IMR-90 (cell line): ENCODE data around the gene OGG1. TPM values are rescaled to one million over a fixed set of nuclear protein-coding genes. Genes with fewer than 3 reads are reported as not detected.

Source experiments
- ATAC-seq: fragments of 200-7000 bp; cut with Tn5 transposase; 2 replicates; pipeline ENCODE4 v1.9.1; 2020; ENCODE audit warnings: low read depth, mild to moderate bottlenecking, moderate library complexity
- BruUV-seq: library from RNA; stranded (reverse); fragments of 400-500 nt; replicated peaks from 2 replicates; lab custom pipeline; 2021; lab: Mats Ljungman, UMichigan
- CTCF ChIA-PET: fragments of 300-600 bp; formaldehyde crosslinking; extraction: SDS; loops from one replicate; lab custom pipeline; 2021; ENCODE audit warnings: antibody characterized with exemption; lab: Yijun Ruan, JAX
- POLR2A ChIA-PET: fragments of 300-600 bp; sonication (Branson Sonifier 250); formaldehyde crosslinking; loops from one replicate; lab custom pipeline; 2022; ENCODE audit warnings: antibody characterized with exemption; ENCODE audit not compliant: unreplicated experiment; lab: Charles Lee
- DNase-seq: peaks from one replicate; pipeline ENCODE4 v3.0.0; 2013
- H2AFZ ChIP-seq: replicated peaks from 2 replicates; pipeline ENCODE3; 2013; ENCODE audit warnings: low read length, mild to moderate bottlenecking; ENCODE audit not compliant: poor library complexity
- H2AK5ac ChIP-seq: 2 replicates; pipeline ENCODE4 v1.6.1; 2013; ENCODE audit warnings: low read depth, low read length, inconsistent platforms
- H2AK9ac ChIP-seq: replicated peaks from 2 replicates; pipeline ENCODE3; 2013; ENCODE audit warnings: mild to moderate bottlenecking, low read depth, low read length, moderate library complexity; ENCODE audit not compliant: poor library complexity
- H2BK120ac ChIP-seq: 2 replicates; pipeline ENCODE4 v1.6.1; 2013; ENCODE audit warnings: low read depth, low read length, inconsistent platforms
- H2BK15ac ChIP-seq: 3 replicates; pipeline ENCODE4 v1.6.1; 2013; ENCODE audit warnings: low read depth, low read length, inconsistent platforms
- H2BK20ac ChIP-seq: 2 replicates; pipeline ENCODE4 v1.6.1; 2013; ENCODE audit warnings: low read depth, mild to moderate bottlenecking, inconsistent platforms, low read length, moderate library complexity
- H2BK5ac ChIP-seq: 2 replicates; pipeline ENCODE4 v1.6.1; 2013; ENCODE audit warnings: mild to moderate bottlenecking, low read depth, low read length, inconsistent platforms; ENCODE audit not compliant: poor library complexity, severe bottlenecking
- H3K14ac ChIP-seq: replicated peaks from 2 replicates; pipeline ENCODE4 v1.6.1; 2013; ENCODE audit warnings: low read depth, low read length, inconsistent platforms
- H3K18ac ChIP-seq: 2 replicates; pipeline ENCODE4 v1.6.1; 2013; ENCODE audit warnings: low read depth, low read length, control low read depth
- H3K23ac ChIP-seq: 2 replicates; pipeline ENCODE4 v1.6.1; 2013; ENCODE audit warnings: low read depth, low read length, inconsistent platforms
- H3K27ac ChIP-seq: 2 replicates; pipeline ENCODE4 v1.5.1; 2013; ENCODE audit warnings: mild to moderate bottlenecking, control low read depth, low read length; ENCODE audit not compliant: insufficient read depth
- H3K27me3 ChIP-seq: 2 replicates; pipeline ENCODE4 v1.6.1; 2013; ENCODE audit warnings: low read length; ENCODE audit not compliant: control insufficient read depth, insufficient read depth
- H3K36me3 ChIP-seq: 2 replicates; pipeline ENCODE4 v1.6.1; 2013; ENCODE audit warnings: low read length, mixed read lengths; ENCODE audit not compliant: control insufficient read depth, insufficient read depth
- H3K4ac ChIP-seq: 2 replicates; pipeline ENCODE4 v1.6.1; 2013; ENCODE audit warnings: low read depth, low read length, inconsistent platforms
- H3K4me1 ChIP-seq: 2 replicates; pipeline ENCODE4 v1.6.1; 2013; ENCODE audit warnings: low read length, mixed read lengths; ENCODE audit not compliant: control insufficient read depth, insufficient read depth
- H3K4me2 ChIP-seq: 2 replicates; pipeline ENCODE4 v1.6.1; 2013; ENCODE audit warnings: low read depth, mild to moderate bottlenecking, control low read depth, low read length, moderate library complexity
- H3K4me3 ChIP-seq: 2 replicates; pipeline ENCODE4 v1.5.1; 2013; ENCODE audit warnings: low read depth, mild to moderate bottlenecking, control low read depth, low read length, moderate library complexity; ENCODE audit not compliant: insufficient read depth
- H3K56ac ChIP-seq: 2 replicates; pipeline ENCODE4 v1.6.1; 2013; ENCODE audit warnings: low read length, inconsistent platforms; ENCODE audit not compliant: insufficient read depth; ENCODE audit errors: extremely low read depth
- H3K79me1 ChIP-seq, 2 experiments: 2 replicates each; pipeline ENCODE4 v1.6.1; 2013; ENCODE audit warnings: low read length in 2 of 2, inconsistent platforms in 1 of 2, low read depth in 1 of 2
- H3K9ac ChIP-seq: 2 replicates; pipeline ENCODE4 v1.6.1; 2013; ENCODE audit warnings: low read depth, low read length, control low read depth
- H3K9me1 ChIP-seq: 2 replicates; pipeline ENCODE4 v1.6.1; 2013; ENCODE audit warnings: low read length, inconsistent platforms; ENCODE audit not compliant: insufficient read depth
- H3K9me3 ChIP-seq: 2 replicates; pipeline ENCODE4 v1.6.1; 2013; ENCODE audit warnings: low read length; ENCODE audit not compliant: control insufficient read depth, insufficient read depth
- H4K20me1 ChIP-seq: 2 replicates; pipeline ENCODE4 v1.6.1; 2013; ENCODE audit warnings: low read length, inconsistent platforms; ENCODE audit not compliant: insufficient read depth
- H4K5ac ChIP-seq: 2 replicates; pipeline ENCODE4 v1.6.1; 2013; ENCODE audit warnings: mild to moderate bottlenecking, low read depth, low read length, control low read depth
- H4K8ac ChIP-seq, 2 experiments: 2 replicates each; pipeline ENCODE4 v1.6.1; 2013; ENCODE audit warnings: low read depth in 2 of 2, low read length in 2 of 2, control low read depth in 1 of 2, inconsistent platforms in 1 of 2
- H4K91ac ChIP-seq: 2 replicates; pipeline ENCODE4 v1.6.1; 2013; ENCODE audit warnings: low read depth, low read length, inconsistent platforms; ENCODE audit not compliant: insufficient read depth
- BHLHE40 ChIP-seq: fragments of 150-350 bp; IDR thresholded peaks from 2 replicates; pipeline ENCODE4 v1.6.1; 2016; ENCODE audit warnings: mild to moderate bottlenecking, low read depth, low read length
- CHD1 ChIP-seq: IDR thresholded peaks from 2 replicates; pipeline ENCODE4 v1.6.1; 2012; ENCODE audit warnings: low read depth, low read length, improper control_type of control experiment
- FOS ChIP-seq: fragments of 150-350 bp; IDR thresholded peaks from 2 replicates; pipeline ENCODE4 v1.6.1; 2016; ENCODE audit warnings: low read depth, low read length
- MAFK ChIP-seq: IDR thresholded peaks from 2 replicates; pipeline ENCODE4 v1.6.1; 2012; ENCODE audit warnings: low read depth, low read length, improper control_type of control experiment
- MAZ ChIP-seq: IDR thresholded peaks from 2 replicates; pipeline ENCODE4 v1.6.1; 2012; ENCODE audit warnings: low read depth, mild to moderate bottlenecking, low read length, improper control_type of control experiment, moderate library complexity, borderline replicate concordance
- NFE2L2 ChIP-seq: fragments of 150-350 bp; IDR thresholded peaks from 2 replicates; pipeline ENCODE4 v1.6.1; 2016; ENCODE audit warnings: low read depth, mild to moderate bottlenecking, low read length
- POLR2A ChIP-seq: IDR thresholded peaks from 2 replicates; pipeline ENCODE4 v1.6.1; 2012; ENCODE audit warnings: mild to moderate bottlenecking, low read depth, low read length
- RAD21 ChIP-seq: IDR thresholded peaks from 2 replicates; pipeline ENCODE4 v1.6.1; 2012; ENCODE audit warnings: low read length, improper control_type of control experiment
- RCOR1 ChIP-seq: IDR thresholded peaks from 2 replicates; pipeline ENCODE4 v1.6.1; 2012; ENCODE audit warnings: mild to moderate bottlenecking, low read length, improper control_type of control experiment; ENCODE audit not compliant: insufficient replicate concordance
- RFX5 ChIP-seq: IDR thresholded peaks from 2 replicates; pipeline ENCODE4 v1.8.0; 2012; ENCODE audit warnings: low read depth, mild to moderate bottlenecking, low read length, moderate library complexity
- SMC3 ChIP-seq: fragments of 150-350 bp; IDR thresholded peaks from 2 replicates; pipeline ENCODE4 v1.6.1; 2016; ENCODE audit warnings: low read depth, mild to moderate bottlenecking, antibody characterized with exemption, low read length, moderate library complexity
- WGBS, 2 experiments: methylation state at CpG; one replicate each; pipeline versions ENCODE4 v1.1.5 to v1.1.7; 2013; ENCODE audit warnings: missing lambda C conversion rate in 2 of 2; ENCODE audit not compliant: insufficient read length in 1 of 2; ENCODE audit errors: extremely low coverage in 2 of 2; 5-methylcytosine and 5-hydroxymethylcytosine counted together
- dilution Hi-C: fragments of 300-500 bp; cut with HindIII; formaldehyde crosslinking; loops from one replicate; pipeline ENCODE4 v1.14.3; 2018; ENCODE audit warnings: low sequenced_read_pairs; ENCODE audit not compliant: unreplicated experiment
- in situ Hi-C: fragments of 300-500 bp; cut with MboI; formaldehyde crosslinking; loops from 3 replicates; pipeline ENCODE4 v1.14.3; 2019; ENCODE audit warnings: low sequenced_read_pairs, inconsistent platforms, mixed read lengths
- intact Hi-C: fragments of 100-400 bp; cut with micrococcal nuclease; formaldehyde crosslinking; loops from 2 replicates; pipeline ENCODE4 v1.10.0; 2022
- polyA plus RNA-seq, 3 experiments: library from polyadenylated mRNA; depleted of rRNA; stranded (reverse); fragments of >200 nt; gene quantifications; 2 replicates each; pipeline ENCODE4 v1.2.3, GENCODE V29; 2012; ENCODE audit warnings: low replicate concordance in 1 of 3
- total RNA-seq: library from RNA; depleted of rRNA; stranded (reverse); fragments of >200 nt; gene quantifications from 2 replicates; pipeline ENCODE4 v1.2.3, GENCODE V29; 2012
- TF ChIP-seq, protein P1 (sequence below): fragments of 150-350 bp; IDR thresholded peaks from 2 replicates; pipeline ENCODE4 v1.6.1; 2017; ENCODE audit warnings: mild to moderate bottlenecking, antibody characterized with exemption, low read length, low read depth
- TF ChIP-seq, protein P2 (sequence below): fragments of 150-350 bp; IDR thresholded peaks from 2 replicates; pipeline ENCODE4 v1.6.1; 2016; ENCODE audit warnings: low read depth, mild to moderate bottlenecking, low read length, moderate library complexity, borderline replicate concordance

The OGG1 gene
- total and polyA plus RNA-seq, 2 of the 4 experiments (the other 2 are of a cell fraction): 14.9 to 25.6 TPM

DNA sequence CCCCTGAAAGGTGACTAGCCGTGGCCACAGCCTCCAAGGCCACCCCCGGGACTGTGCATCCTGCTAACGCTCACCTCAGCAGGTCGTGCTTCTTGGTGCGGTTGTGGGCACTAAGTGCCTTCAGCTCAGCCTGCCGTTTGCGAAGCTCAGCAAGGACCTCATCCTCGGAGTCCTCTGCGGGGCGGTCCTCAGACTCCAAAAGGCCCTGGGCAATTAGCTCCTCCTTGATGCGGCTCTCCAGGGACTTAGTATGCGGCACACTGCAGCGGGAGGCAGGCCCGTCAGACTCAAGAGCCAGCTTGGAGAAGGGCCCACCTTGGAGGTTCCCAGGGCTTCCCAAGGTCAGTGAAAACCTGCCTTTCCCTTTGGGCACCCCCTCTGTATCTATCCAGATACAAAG, 34.2 kb downstream of the OGG1 start:
- BruUV-seq: no TSS peak
- H3K79me1 ChIP-seq: peaks cover 7% of the 10 kb centered on the region in 2 experiments; a peak in 3 of 4 replicates
- ATAC-seq (no peak), DNase-seq (no peak)
- no peak overlapping the region for H2BK120ac ChIP-seq
- no peak overlapping the region for H2BK15ac ChIP-seq
- WGBS, 2 experiments: 90% methylated on average over 9 of the region's 14 CpGs; no CpG with 5 or more reads in 1 of the 2 experiments
- no peak overlapping the region for H2AFZ ChIP-seq
- no peak overlapping the region for H2BK5ac ChIP-seq
- POLR2A ChIA-PET: no interaction called here
- intact Hi-C loops (no loop called here), in situ Hi-C loops (no loop called here), dilution Hi-C loops (no loop called here)
- no peaks in the 10 kb centered on the region for H4K20me1 ChIP-seq
- H3K4me1 ChIP-seq: no peaks in the 10 kb centered on the region
- H3K4me3 ChIP-seq: no peak overlapping the region
- TF ChIP-seq BHLHE40 (no peak), RCOR1 (no peak), MAZ (no peak), SMC3 (no peak), RFX5 (no peak), POLR2A (no peak), MAFK (no peak), NFE2L2 (no peak), FOS (no peak), RAD21 (no peak), CHD1 (no peak)
- TF ChIP-seq, protein P1, sequence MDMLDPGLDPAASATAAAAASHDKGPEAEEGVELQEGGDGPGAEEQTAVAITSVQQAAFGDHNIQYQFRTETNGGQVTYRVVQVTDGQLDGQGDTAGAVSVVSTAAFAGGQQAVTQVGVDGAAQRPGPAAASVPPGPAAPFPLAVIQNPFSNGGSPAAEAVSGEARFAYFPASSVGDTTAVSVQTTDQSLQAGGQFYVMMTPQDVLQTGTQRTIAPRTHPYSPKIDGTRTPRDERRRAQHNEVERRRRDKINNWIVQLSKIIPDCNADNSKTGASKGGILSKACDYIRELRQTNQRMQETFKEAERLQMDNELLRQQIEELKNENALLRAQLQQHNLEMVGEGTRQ: no peak
- TF ChIP-seq, protein P2, sequence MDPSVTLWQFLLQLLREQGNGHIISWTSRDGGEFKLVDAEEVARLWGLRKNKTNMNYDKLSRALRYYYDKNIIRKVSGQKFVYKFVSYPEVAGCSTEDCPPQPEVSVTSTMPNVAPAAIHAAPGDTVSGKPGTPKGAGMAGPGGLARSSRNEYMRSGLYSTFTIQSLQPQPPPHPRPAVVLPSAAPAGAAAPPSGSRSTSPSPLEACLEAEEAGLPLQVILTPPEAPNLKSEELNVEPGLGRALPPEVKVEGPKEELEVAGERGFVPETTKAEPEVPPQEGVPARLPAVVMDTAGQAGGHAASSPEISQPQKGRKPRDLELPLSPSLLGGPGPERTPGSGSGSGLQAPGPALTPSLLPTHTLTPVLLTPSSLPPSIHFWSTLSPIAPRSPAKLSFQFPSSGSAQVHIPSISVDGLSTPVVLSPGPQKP: no peak
- no peak overlapping the region for H3K27ac ChIP-seq
- no peak overlapping the region for H2AK9ac ChIP-seq
- H3K36me3 ChIP-seq: peaks cover 49% of the 10 kb centered on the region
- 0 out of 2 replicates have a peak, but pooled peaks cover 5% of the 10 kb centered on the region for H3K9me1 ChIP-seq
- H2AK5ac ChIP-seq: no peak overlapping the region
- no peak overlapping the region for H3K23ac ChIP-seq
- H4K5ac ChIP-seq: no peak overlapping the region
- H3K4me2 ChIP-seq: no peak overlapping the region
- H3K18ac ChIP-seq: no peak overlapping the region
- no peak overlapping the region for H4K91ac ChIP-seq
- no peak overlapping the region for H4K8ac ChIP-seq
- CTCF ChIA-PET: no interaction called here
- H3K4ac ChIP-seq: no peak overlapping the region
- no peaks in the 10 kb centered on the region for H3K9me3 ChIP-seq
- H3K56ac ChIP-seq: no peak overlapping the region
- H3K14ac ChIP-seq: no peak overlapping the region
- no peaks in the 10 kb centered on the region for H3K27me3 ChIP-seq
- H3K9ac ChIP-seq: no peak overlapping the region
- H2BK20ac ChIP-seq: no peak overlapping the region
